GDM1 (cell line): ENCODE measurements around the gene SLC10A7.

ENCODE experiments used
- DNase-seq: peaks from one replicate; lab custom pipeline; 2025; lab: John Stamatoyannopoulos, UW

Gene SLC10A7

GRCh38 chr4:146256328-146256727 is 265.4 kb downstream of the SLC10A7 start:
- no peak for DNase-seq

GRCh38 chr4:146255874-146256273 is 265.9 kb downstream of the SLC10A7 start:
- no peak for DNase-seq

GRCh38 chr4:146255463-146255862 is 266.3 kb downstream of the SLC10A7 start:
- no peak for DNase-seq

GRCh38 chr4:146252969-146253611 is 268.6 kb downstream of the SLC10A7 start:
- no peak for DNase-seq

GRCh38 chr4:146247356-146247755 is 274.4 kb downstream of the SLC10A7 start:
- no peak for DNase-seq

- no peak for DNase-seq
These were observed 275.4 kb downstream of the SLC10A7 start for GRCh38 chr4:146246381-146246780.

- DNase-seq, result no peak
These were observed 275.9 kb downstream of the SLC10A7 start for GRCh38 chr4:146245850-146246249.

- DNase-seq, result no peak
These were observed 276.5 kb downstream of the SLC10A7 start for GRCh38 chr4:146245246-146245645.

GRCh38 chr4:146244496-146244895 is 277.2 kb downstream of the SLC10A7 start:
- DNase-seq, result no peak

- no peak for DNase-seq
These were observed 277.9 kb downstream of the SLC10A7 start for GRCh38 chr4:146243883-146244277.

- DNase-seq, result peak; percentile 42
These were observed 278.4 kb downstream of the SLC10A7 start for GRCh38 chr4:146243141-146243882.

- no peak for DNase-seq
These were observed 283.6 kb downstream of the SLC10A7 start for GRCh38 chr4:146238107-146238506.

GRCh38 chr4:146237092-146237491 is 284.6 kb downstream of the SLC10A7 start:
- no peak for DNase-seq

GRCh38 chr4:146236216-146236615 is 285.5 kb downstream of the SLC10A7 start:
- DNase-seq, result no peak

- no peak for DNase-seq
These were observed 286.0 kb downstream of the SLC10A7 start for GRCh38 chr4:146235654-146236177.

GRCh38 chr4:146232131-146232722 is 289.5 kb downstream of the SLC10A7 start:
- no peak for DNase-seq

GRCh38 chr4:146229406-146229805 is 292.3 kb downstream of the SLC10A7 start:
- no peak for DNase-seq

- DNase-seq, result no peak
These were observed 297.3 kb downstream of the SLC10A7 start for GRCh38 chr4:146224326-146224966.

GRCh38 chr4:146222313-146222712 is 299.4 kb downstream of the SLC10A7 start:
- DNase-seq, result no peak

- no peak for DNase-seq
These were observed 307.5 kb downstream of the SLC10A7 start, which contains the start of gene REELD1 for GRCh38 chr4:146214238-146214637. REELD1 (plus strand) TSS chr4:146214538; CDS start chr4:146216953, 2,415 bp downstream.

GRCh38 chr4:146212781-146213180 is 309.0 kb downstream of the SLC10A7 start:
- no peak for DNase-seq

- DNase-seq, result no peak
These were observed 310.3 kb downstream of the SLC10A7 start for GRCh38 chr4:146211440-146211839.
